ENCODE results near the gene EXOC4. TPM values are rescaled to one million over a fixed set of nuclear protein-coding genes. Genes with fewer than 3 reads are reported as not detected.

The EXOC4 gene
- total RNA-seq, 1 experiment from 2014 or later, result 71.0 TPM

- H3K4me1 ChIP-seq (ENCODE audit: control insufficient read depth, insufficient read depth, low read length), result no peaks in the 10 kb centered on the region
- no peak for DNase-seq (ENCODE audit: low read depth, low spot score)
- no peaks in the 10 kb centered on the region for H3K27me3 ChIP-seq (ENCODE audit: control insufficient read depth, insufficient read depth, low read length)
- no peaks in the 10 kb centered on the region for H3K9me3 ChIP-seq (ENCODE audit: control insufficient read depth, insufficient read depth, low read depth, low read length)
- TF ChIP-seq SIN3A (IDR thresholded peaks at IDR 0.05; ENCODE audit: borderline replicate concordance, insufficient read depth, low read depth, low read length) (no peak), TCF7L2 (IDR thresholded peaks at IDR 0.05; ENCODE audit: low read depth, low read length) (no peak), REST (IDR thresholded peaks at IDR 0.05; ENCODE audit: insufficient read depth in 1 of 2, low read depth in 2 of 2, low read length in 1 of 2) (no peak), CTCF (IDR thresholded peaks at IDR 0.05) (no peak), POLR2AphosphoS5 (IDR thresholded peaks at IDR 0.05; ENCODE audit: low read depth, low read length) (no peak)
- no peaks in the 10 kb centered on the region for H3K36me3 ChIP-seq (ENCODE audit: control insufficient read depth, insufficient read depth, low read length)
- intact Hi-C loops (cut with micrococcal nuclease; ENCODE audit: unreplicated experiment), result no loop called here
- in situ Hi-C loops (cut with HindIII; ENCODE audit: low pct_unique_long_range_greater_than_20kb, low sequenced_read_pairs), result no loop called here
- ChIA-PET POLR2A (no interaction called here), CTCF (no interaction called here)
- no TSS peak for BruUV-seq (replicated peaks)
- no peak overlapping the region for H3K4me3 ChIP-seq (ENCODE audit: low read depth in 2 of 2, low read length in 2 of 2)
- no peak for ATAC-seq
- no peak overlapping the region for H3K27ac ChIP-seq (ENCODE audit: low read length)
Observed at GRCh38 chr7:133706016-133706415, 453.1 kb downstream of the EXOC4 start.

- no peak for TF ChIP-seq TCF7L2 (IDR thresholded peaks at IDR 0.05; ENCODE audit: low read depth, low read length)
- no peak for TF ChIP-seq POLR2AphosphoS5 (IDR thresholded peaks at IDR 0.05; ENCODE audit: low read depth, low read length)
- TF ChIP-seq REST (IDR thresholded peaks at IDR 0.05; ENCODE audit: insufficient read depth in 1 of 2, low read depth in 2 of 2, low read length in 1 of 2), result no peak
- TF ChIP-seq SIN3A (IDR thresholded peaks at IDR 0.05; ENCODE audit: borderline replicate concordance, insufficient read depth, low read depth, low read length), result no peak
- TF ChIP-seq CTCF (IDR thresholded peaks at IDR 0.05), result no peak
- DNase-seq (ENCODE audit: low read depth, low spot score), result no peak
- no peak overlapping the region for H3K27ac ChIP-seq (ENCODE audit: low read length)
- no peak overlapping the region for H3K4me3 ChIP-seq (ENCODE audit: low read depth in 2 of 2, low read length in 2 of 2)
- no peak for ATAC-seq
- H3K4me1 ChIP-seq (ENCODE audit: control insufficient read depth, insufficient read depth, low read length), result no peaks in the 10 kb centered on the region
- no peaks in the 10 kb centered on the region for H3K27me3 ChIP-seq (ENCODE audit: control insufficient read depth, insufficient read depth, low read length)
- H3K36me3 ChIP-seq (ENCODE audit: control insufficient read depth, insufficient read depth, low read length), result no peaks in the 10 kb centered on the region
- ChIA-PET CTCF (no interaction called here), POLR2A (no interaction called here)
- BruUV-seq (replicated peaks), result no TSS peak
- intact Hi-C loops (cut with micrococcal nuclease; ENCODE audit: unreplicated experiment) (no loop called here), in situ Hi-C loops (cut with HindIII; ENCODE audit: low pct_unique_long_range_greater_than_20kb, low sequenced_read_pairs) (no loop called here)
- no peaks in the 10 kb centered on the region for H3K9me3 ChIP-seq (ENCODE audit: control insufficient read depth, insufficient read depth, low read depth, low read length)
Observed at GRCh38 chr7:133709036-133709880, 456.4 kb downstream of the EXOC4 start.

All from Panc1 (cell line).